Measurements from ENCODE around the gene HTR3C.

Gene HTR3C

GRCh38 chr3:184085389-184085852 lies 32.6 kb downstream of the HTR3C start:
- no peak for TF ChIP-seq CTCF (IDR thresholded peaks at IDR 0.05)
- H3K9me3 ChIP-seq: no peaks in the 10 kb centered on the region
- intact Hi-C loops (cut with DNase I; ENCODE audit: low total_unique reads): no loop called here
- H3K4me1 ChIP-seq: no peaks in the 10 kb centered on the region
- no peak overlapping the region for H3K27ac ChIP-seq
- DNase-seq: no peak
- H3K36me3 ChIP-seq: no peaks in the 10 kb centered on the region
- H3K27me3 ChIP-seq: no peaks in the 10 kb centered on the region
- no peak overlapping the region for H3K4me3 ChIP-seq

GRCh38 chr3:184092199-184092598 lies 39.4 kb downstream of the HTR3C start:
- no peak overlapping the region for H3K4me3 ChIP-seq
- no peak overlapping the region for H3K27ac ChIP-seq
- DNase-seq: no peak
- no peaks in the 10 kb centered on the region for H3K36me3 ChIP-seq
- H3K27me3 ChIP-seq: no peaks in the 10 kb centered on the region
- intact Hi-C loops (cut with DNase I; ENCODE audit: low total_unique reads): no loop called here
- peaks cover 0 to 19% (median 0%) of the 10 kb centered on the region in 3 donors for H3K9me3 ChIP-seq
- no peaks in the 10 kb centered on the region for H3K4me1 ChIP-seq
- no peak for TF ChIP-seq CTCF (IDR thresholded peaks at IDR 0.05)

- H3K4me1 ChIP-seq: no peaks in the 10 kb centered on the region
- intact Hi-C loops (cut with DNase I; ENCODE audit: low total_unique reads): no loop called here
- H3K4me3 ChIP-seq: no peak within 1 kb of the TSS
- DNase-seq: no peak
- TF ChIP-seq CTCF (IDR thresholded peaks at IDR 0.05): no peak
- no peaks in the 10 kb centered on the region for H3K36me3 ChIP-seq
- peaks cover 0 to 10% of the 10 kb centered on the region in 2 donors for H3K27me3 ChIP-seq
- no peak within 1 kb of the TSS for H3K27ac ChIP-seq
- H3K9me3 ChIP-seq: peaks cover 0 to 12% (median 0%) of the 10 kb centered on the region in 3 donors
Observed at GRCh38 chr3:184096811-184097383, 44.0 kb downstream of the HTR3C start, which contains the start of gene HTR3E. Gene HTR3E, plus strand, starts transcription at chr3:184097064. Its CDS starts 466 bp downstream, at chr3:184097530.

- Histone ChIP-seq H3K36me3 (no peaks in the 10 kb centered on the region), H3K27ac (no peak overlapping the region), H3K27me3 (peaks cover 0 to 10% of the 10 kb centered on the region in 2 donors), H3K4me3 (no peak overlapping the region), H3K4me1 (no peaks in the 10 kb centered on the region), H3K9me3 (peaks cover 0 to 5% (median 0%) of the 10 kb centered on the region in 3 donors)
- no peak for TF ChIP-seq CTCF (IDR thresholded peaks at IDR 0.05)
- intact Hi-C loops (cut with DNase I; ENCODE audit: low total_unique reads): no loop called here
- DNase-seq: no peak
Observed at GRCh38 chr3:184097556-184097955, 44.7 kb downstream of the HTR3C start.

- no peak for DNase-seq
- no peak for TF ChIP-seq CTCF (IDR thresholded peaks at IDR 0.05)
- intact Hi-C loops (cut with DNase I; ENCODE audit: low total_unique reads): no loop called here
Observed at GRCh38 chr3:184099806-184100686, 47.2 kb downstream of the HTR3C start.

More at GRCh38 chr3:184099806-184100686, 47.2 kb downstream of the HTR3C start:
- no peak overlapping the region for H3K4me3 ChIP-seq
- no peak overlapping the region for H3K27ac ChIP-seq
- no peaks in the 10 kb centered on the region for H3K4me1 ChIP-seq
- H3K36me3 ChIP-seq: no peaks in the 10 kb centered on the region
- no peaks in the 10 kb centered on the region for H3K9me3 ChIP-seq
- H3K27me3 ChIP-seq: peaks cover 0 to 10% of the 10 kb centered on the region in 2 donors
